IMR-90 (cell line): ENCODE results near the gene RTRAF. TPM values are rescaled to one million over a fixed set of nuclear protein-coding genes. Genes with fewer than 3 reads are reported as not detected.

Experiments used
- ATAC-seq: fragments of 200-7000 bp; cut with Tn5 transposase; 2 replicates; pipeline ENCODE4 v1.9.1; 2020; ENCODE audit warnings: low read depth, mild to moderate bottlenecking, moderate library complexity
- BruUV-seq: library from RNA; stranded (reverse); fragments of 400-500 nt; replicated peaks from 2 replicates; lab custom pipeline; 2021; lab: Mats Ljungman, UMichigan
- CTCF ChIA-PET: fragments of 300-600 bp; formaldehyde crosslinking; extraction: SDS; loops from one replicate; lab custom pipeline; 2021; ENCODE audit warnings: antibody characterized with exemption; lab: Yijun Ruan, JAX
- POLR2A ChIA-PET: fragments of 300-600 bp; sonication (Branson Sonifier 250); formaldehyde crosslinking; loops from one replicate; lab custom pipeline; 2022; ENCODE audit warnings: antibody characterized with exemption; ENCODE audit not compliant: unreplicated experiment; lab: Charles Lee
- DNase-seq: peaks from one replicate; pipeline ENCODE4 v3.0.0; 2013
- H2AFZ ChIP-seq: replicated peaks from 2 replicates; pipeline ENCODE3; 2013; ENCODE audit warnings: low read length, mild to moderate bottlenecking; ENCODE audit not compliant: poor library complexity
- H2AK5ac ChIP-seq: 2 replicates; pipeline ENCODE4 v1.6.1; 2013; ENCODE audit warnings: low read depth, low read length, inconsistent platforms
- H2AK9ac ChIP-seq: replicated peaks from 2 replicates; pipeline ENCODE3; 2013; ENCODE audit warnings: mild to moderate bottlenecking, low read depth, low read length, moderate library complexity; ENCODE audit not compliant: poor library complexity
- H2BK120ac ChIP-seq: 2 replicates; pipeline ENCODE4 v1.6.1; 2013; ENCODE audit warnings: low read depth, low read length, inconsistent platforms
- H2BK15ac ChIP-seq: 3 replicates; pipeline ENCODE4 v1.6.1; 2013; ENCODE audit warnings: low read depth, low read length, inconsistent platforms
- H2BK20ac ChIP-seq: 2 replicates; pipeline ENCODE4 v1.6.1; 2013; ENCODE audit warnings: low read depth, mild to moderate bottlenecking, inconsistent platforms, low read length, moderate library complexity
- H2BK5ac ChIP-seq: 2 replicates; pipeline ENCODE4 v1.6.1; 2013; ENCODE audit warnings: mild to moderate bottlenecking, low read depth, low read length, inconsistent platforms; ENCODE audit not compliant: poor library complexity, severe bottlenecking
- H3K14ac ChIP-seq: replicated peaks from 2 replicates; pipeline ENCODE4 v1.6.1; 2013; ENCODE audit warnings: low read depth, low read length, inconsistent platforms
- H3K18ac ChIP-seq: 2 replicates; pipeline ENCODE4 v1.6.1; 2013; ENCODE audit warnings: low read depth, low read length, control low read depth
- H3K23ac ChIP-seq: 2 replicates; pipeline ENCODE4 v1.6.1; 2013; ENCODE audit warnings: low read depth, low read length, inconsistent platforms
- H3K27ac ChIP-seq: 2 replicates; pipeline ENCODE4 v1.5.1; 2013; ENCODE audit warnings: mild to moderate bottlenecking, control low read depth, low read length; ENCODE audit not compliant: insufficient read depth
- H3K27me3 ChIP-seq: 2 replicates; pipeline ENCODE4 v1.6.1; 2013; ENCODE audit warnings: low read length; ENCODE audit not compliant: control insufficient read depth, insufficient read depth
- H3K36me3 ChIP-seq: 2 replicates; pipeline ENCODE4 v1.6.1; 2013; ENCODE audit warnings: low read length, mixed read lengths; ENCODE audit not compliant: control insufficient read depth, insufficient read depth
- H3K4ac ChIP-seq: 2 replicates; pipeline ENCODE4 v1.6.1; 2013; ENCODE audit warnings: low read depth, low read length, inconsistent platforms
- H3K4me1 ChIP-seq: 2 replicates; pipeline ENCODE4 v1.6.1; 2013; ENCODE audit warnings: low read length, mixed read lengths; ENCODE audit not compliant: control insufficient read depth, insufficient read depth
- H3K4me2 ChIP-seq: 2 replicates; pipeline ENCODE4 v1.6.1; 2013; ENCODE audit warnings: low read depth, mild to moderate bottlenecking, control low read depth, low read length, moderate library complexity
- H3K4me3 ChIP-seq: 2 replicates; pipeline ENCODE4 v1.5.1; 2013; ENCODE audit warnings: low read depth, mild to moderate bottlenecking, control low read depth, low read length, moderate library complexity; ENCODE audit not compliant: insufficient read depth
- H3K56ac ChIP-seq: 2 replicates; pipeline ENCODE4 v1.6.1; 2013; ENCODE audit warnings: low read length, inconsistent platforms; ENCODE audit not compliant: insufficient read depth; ENCODE audit errors: extremely low read depth
- H3K79me1 ChIP-seq, 2 experiments: 2 replicates each; pipeline ENCODE4 v1.6.1; 2013; ENCODE audit warnings: low read length in 2 of 2, inconsistent platforms in 1 of 2, low read depth in 1 of 2
- H3K9ac ChIP-seq: 2 replicates; pipeline ENCODE4 v1.6.1; 2013; ENCODE audit warnings: low read depth, low read length, control low read depth
- H3K9me1 ChIP-seq: 2 replicates; pipeline ENCODE4 v1.6.1; 2013; ENCODE audit warnings: low read length, inconsistent platforms; ENCODE audit not compliant: insufficient read depth
- H3K9me3 ChIP-seq: 2 replicates; pipeline ENCODE4 v1.6.1; 2013; ENCODE audit warnings: low read length; ENCODE audit not compliant: control insufficient read depth, insufficient read depth
- H4K20me1 ChIP-seq: 2 replicates; pipeline ENCODE4 v1.6.1; 2013; ENCODE audit warnings: low read length, inconsistent platforms; ENCODE audit not compliant: insufficient read depth
- H4K5ac ChIP-seq: 2 replicates; pipeline ENCODE4 v1.6.1; 2013; ENCODE audit warnings: mild to moderate bottlenecking, low read depth, low read length, control low read depth
- H4K8ac ChIP-seq, 2 experiments: 2 replicates each; pipeline ENCODE4 v1.6.1; 2013; ENCODE audit warnings: low read depth in 2 of 2, low read length in 2 of 2, control low read depth in 1 of 2, inconsistent platforms in 1 of 2
- H4K91ac ChIP-seq: 2 replicates; pipeline ENCODE4 v1.6.1; 2013; ENCODE audit warnings: low read depth, low read length, inconsistent platforms; ENCODE audit not compliant: insufficient read depth
- BHLHE40 ChIP-seq: fragments of 150-350 bp; IDR thresholded peaks from 2 replicates; pipeline ENCODE4 v1.6.1; 2016; ENCODE audit warnings: mild to moderate bottlenecking, low read depth, low read length
- CEBPB ChIP-seq: IDR thresholded peaks from 2 replicates; pipeline ENCODE4 v1.6.1; 2012; ENCODE audit warnings: low read depth, low read length, improper control_type of control experiment
- CHD1 ChIP-seq: IDR thresholded peaks from 2 replicates; pipeline ENCODE4 v1.6.1; 2012; ENCODE audit warnings: low read depth, low read length, improper control_type of control experiment
- FOS ChIP-seq: fragments of 150-350 bp; IDR thresholded peaks from 2 replicates; pipeline ENCODE4 v1.6.1; 2016; ENCODE audit warnings: low read depth, low read length
- MAFK ChIP-seq: IDR thresholded peaks from 2 replicates; pipeline ENCODE4 v1.6.1; 2012; ENCODE audit warnings: low read depth, low read length, improper control_type of control experiment
- MAZ ChIP-seq: IDR thresholded peaks from 2 replicates; pipeline ENCODE4 v1.6.1; 2012; ENCODE audit warnings: low read depth, mild to moderate bottlenecking, low read length, improper control_type of control experiment, moderate library complexity, borderline replicate concordance
- MXI1 ChIP-seq: IDR thresholded peaks from 2 replicates; pipeline ENCODE4 v1.6.1; 2012; ENCODE audit warnings: low read depth, mild to moderate bottlenecking, low read length, moderate library complexity, borderline replicate concordance
- NFE2L2 ChIP-seq: fragments of 150-350 bp; IDR thresholded peaks from 2 replicates; pipeline ENCODE4 v1.6.1; 2016; ENCODE audit warnings: low read depth, mild to moderate bottlenecking, low read length
- POLR2A ChIP-seq: IDR thresholded peaks from 2 replicates; pipeline ENCODE4 v1.6.1; 2012; ENCODE audit warnings: mild to moderate bottlenecking, low read depth, low read length
- RAD21 ChIP-seq: IDR thresholded peaks from 2 replicates; pipeline ENCODE4 v1.6.1; 2012; ENCODE audit warnings: low read length, improper control_type of control experiment
- RCOR1 ChIP-seq: IDR thresholded peaks from 2 replicates; pipeline ENCODE4 v1.6.1; 2012; ENCODE audit warnings: mild to moderate bottlenecking, low read length, improper control_type of control experiment; ENCODE audit not compliant: insufficient replicate concordance
- RFX5 ChIP-seq: IDR thresholded peaks from 2 replicates; pipeline ENCODE4 v1.8.0; 2012; ENCODE audit warnings: low read depth, mild to moderate bottlenecking, low read length, moderate library complexity
- SMC3 ChIP-seq: fragments of 150-350 bp; IDR thresholded peaks from 2 replicates; pipeline ENCODE4 v1.6.1; 2016; ENCODE audit warnings: low read depth, mild to moderate bottlenecking, antibody characterized with exemption, low read length, moderate library complexity
- WGBS, 2 experiments: methylation state at CpG; one replicate each; pipeline versions ENCODE4 v1.1.5 to v1.1.7; 2013; ENCODE audit warnings: missing lambda C conversion rate in 2 of 2; ENCODE audit not compliant: insufficient read length in 1 of 2; ENCODE audit errors: extremely low coverage in 2 of 2; 5-methylcytosine and 5-hydroxymethylcytosine counted together
- dilution Hi-C: fragments of 300-500 bp; cut with HindIII; formaldehyde crosslinking; loops from one replicate; pipeline ENCODE4 v1.14.3; 2018; ENCODE audit warnings: low sequenced_read_pairs; ENCODE audit not compliant: unreplicated experiment
- in situ Hi-C: fragments of 300-500 bp; cut with MboI; formaldehyde crosslinking; loops from 3 replicates; pipeline ENCODE4 v1.14.3; 2019; ENCODE audit warnings: low sequenced_read_pairs, inconsistent platforms, mixed read lengths
- intact Hi-C: fragments of 100-400 bp; cut with micrococcal nuclease; formaldehyde crosslinking; loops from 2 replicates; pipeline ENCODE4 v1.10.0; 2022
- polyA plus RNA-seq, 3 experiments: library from polyadenylated mRNA; depleted of rRNA; stranded (reverse); fragments of >200 nt; gene quantifications; 2 replicates each; pipeline ENCODE4 v1.2.3, GENCODE V29; 2012; ENCODE audit warnings: low replicate concordance in 1 of 3
- total RNA-seq: library from RNA; depleted of rRNA; stranded (reverse); fragments of >200 nt; gene quantifications from 2 replicates; pipeline ENCODE4 v1.2.3, GENCODE V29; 2012
- TF ChIP-seq, protein P1 (sequence below): fragments of 150-350 bp; IDR thresholded peaks from 2 replicates; pipeline ENCODE4 v1.6.1; 2016; ENCODE audit warnings: low read depth, mild to moderate bottlenecking, low read length, moderate library complexity, borderline replicate concordance
- TF ChIP-seq, protein P2 (sequence below): conservative IDR thresholded peaks from 2 replicates; pipeline ENCODE4 v1.5.1; 2012; ENCODE audit warnings: mild to moderate bottlenecking, low read depth, low read length, improper control_type of control experiment
- TF ChIP-seq, protein P3 (sequence below): fragments of 150-350 bp; IDR thresholded peaks from 2 replicates; pipeline ENCODE4 v1.6.1; 2017; ENCODE audit warnings: mild to moderate bottlenecking, antibody characterized with exemption, low read length, low read depth

The RTRAF gene
- total and polyA plus RNA-seq, 2 of the 4 experiments (the other 2 are of a cell fraction): 53.2 to 102 TPM

GRCh38 chr14:52007637-52008036 is 18.3 kb downstream of the RTRAF start:
- Histone ChIP-seq H3K9me1 (peaks cover 5% of the 10 kb centered on the region), H4K91ac (no peak overlapping the region), H3K14ac (no peak overlapping the region), H2BK5ac (no peak overlapping the region), H2BK15ac (no peak overlapping the region), H3K9ac (no peak overlapping the region), H3K4ac (no peak overlapping the region), H2BK120ac (no peak overlapping the region), H3K4me1 (peaks cover under 1% of the 10 kb centered on the region; the same call in 1 of the 2 replicates), H3K79me1 (peaks cover 35 to 61% of the 10 kb centered on the region in 2 experiments), H3K27ac (no peak overlapping the region), H3K18ac (no peak overlapping the region), H4K20me1 (0 out of 2 replicates have a peak, but pooled peaks cover 2% of the 10 kb centered on the region), H2BK20ac (no peak overlapping the region), H3K36me3 (peaks cover 64% of the 10 kb centered on the region), H3K56ac (no peak overlapping the region), H3K9me3 (no peaks in the 10 kb centered on the region), H3K4me3 (no peak overlapping the region), H4K8ac (no peak overlapping the region), H2AFZ (no peak overlapping the region), H4K5ac (no peak overlapping the region), H2AK9ac (no peak overlapping the region), H3K4me2 (no peak overlapping the region), H3K23ac (no peak overlapping the region), H2AK5ac (no peak overlapping the region), H3K27me3 (no peaks in the 10 kb centered on the region)
- no peak for ATAC-seq
- ChIA-PET POLR2A (no interaction called here), CTCF (interaction anchor here (1.9 kb wide), 1 partner anchor 123 kb away, joined by 4 read pairs; no protein-coding TSS in a partner anchor)
- BruUV-seq: no TSS peak
- DNase-seq: no peak
- dilution Hi-C loops: no loop called here
- WGBS, 2 experiments: no CpG with 5 or more reads among the region's 1 CpG
- in situ Hi-C loops: loop anchor here (25.0 kb wide), 1 partner anchor 705 kb away; the partner anchor contains the start of gene PSMC6
- TF ChIP-seq RFX5 (no peak), MAZ (no peak), CEBPB (no peak), SMC3 (no peak), BHLHE40 (no peak), CHD1 (no peak), MAFK (no peak), NFE2L2 (no peak), POLR2A (no peak), FOS (no peak), MXI1 (no peak), RCOR1 (no peak), RAD21 (no peak)
- TF ChIP-seq, protein P1, sequence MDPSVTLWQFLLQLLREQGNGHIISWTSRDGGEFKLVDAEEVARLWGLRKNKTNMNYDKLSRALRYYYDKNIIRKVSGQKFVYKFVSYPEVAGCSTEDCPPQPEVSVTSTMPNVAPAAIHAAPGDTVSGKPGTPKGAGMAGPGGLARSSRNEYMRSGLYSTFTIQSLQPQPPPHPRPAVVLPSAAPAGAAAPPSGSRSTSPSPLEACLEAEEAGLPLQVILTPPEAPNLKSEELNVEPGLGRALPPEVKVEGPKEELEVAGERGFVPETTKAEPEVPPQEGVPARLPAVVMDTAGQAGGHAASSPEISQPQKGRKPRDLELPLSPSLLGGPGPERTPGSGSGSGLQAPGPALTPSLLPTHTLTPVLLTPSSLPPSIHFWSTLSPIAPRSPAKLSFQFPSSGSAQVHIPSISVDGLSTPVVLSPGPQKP: no peak
- TF ChIP-seq, protein P2, sequence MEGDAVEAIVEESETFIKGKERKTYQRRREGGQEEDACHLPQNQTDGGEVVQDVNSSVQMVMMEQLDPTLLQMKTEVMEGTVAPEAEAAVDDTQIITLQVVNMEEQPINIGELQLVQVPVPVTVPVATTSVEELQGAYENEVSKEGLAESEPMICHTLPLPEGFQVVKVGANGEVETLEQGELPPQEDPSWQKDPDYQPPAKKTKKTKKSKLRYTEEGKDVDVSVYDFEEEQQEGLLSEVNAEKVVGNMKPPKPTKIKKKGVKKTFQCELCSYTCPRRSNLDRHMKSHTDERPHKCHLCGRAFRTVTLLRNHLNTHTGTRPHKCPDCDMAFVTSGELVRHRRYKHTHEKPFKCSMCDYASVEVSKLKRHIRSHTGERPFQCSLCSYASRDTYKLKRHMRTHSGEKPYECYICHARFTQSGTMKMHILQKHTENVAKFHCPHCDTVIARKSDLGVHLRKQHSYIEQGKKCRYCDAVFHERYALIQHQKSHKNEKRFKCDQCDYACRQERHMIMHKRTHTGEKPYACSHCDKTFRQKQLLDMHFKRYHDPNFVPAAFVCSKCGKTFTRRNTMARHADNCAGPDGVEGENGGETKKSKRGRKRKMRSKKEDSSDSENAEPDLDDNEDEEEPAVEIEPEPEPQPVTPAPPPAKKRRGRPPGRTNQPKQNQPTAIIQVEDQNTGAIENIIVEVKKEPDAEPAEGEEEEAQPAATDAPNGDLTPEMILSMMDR: no peak
- TF ChIP-seq, protein P3, sequence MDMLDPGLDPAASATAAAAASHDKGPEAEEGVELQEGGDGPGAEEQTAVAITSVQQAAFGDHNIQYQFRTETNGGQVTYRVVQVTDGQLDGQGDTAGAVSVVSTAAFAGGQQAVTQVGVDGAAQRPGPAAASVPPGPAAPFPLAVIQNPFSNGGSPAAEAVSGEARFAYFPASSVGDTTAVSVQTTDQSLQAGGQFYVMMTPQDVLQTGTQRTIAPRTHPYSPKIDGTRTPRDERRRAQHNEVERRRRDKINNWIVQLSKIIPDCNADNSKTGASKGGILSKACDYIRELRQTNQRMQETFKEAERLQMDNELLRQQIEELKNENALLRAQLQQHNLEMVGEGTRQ: no peak
- intact Hi-C loops: no loop called here
